IPS-18c (cell line): ENCODE measurements around the gene NRL.
A peak's percentile ranks its signal among the peaks of the same experiment; 100 is the strongest.

Source experiments
- H3K4me3 ChIP-seq: 2 replicates; pipeline ENCODE4 v1.7.0; 2013; ENCODE audit warnings: low read depth, mild to moderate bottlenecking, low read length, moderate library complexity; ENCODE audit not compliant: insufficient read depth
- H3K9me3 ChIP-seq: one replicate; pipeline ENCODE4 v1.6.1; 2013; ENCODE audit warnings: mild to moderate bottlenecking, low read length, moderate library complexity; ENCODE audit not compliant: control insufficient read depth, insufficient read depth

NRL gene

DNA sequence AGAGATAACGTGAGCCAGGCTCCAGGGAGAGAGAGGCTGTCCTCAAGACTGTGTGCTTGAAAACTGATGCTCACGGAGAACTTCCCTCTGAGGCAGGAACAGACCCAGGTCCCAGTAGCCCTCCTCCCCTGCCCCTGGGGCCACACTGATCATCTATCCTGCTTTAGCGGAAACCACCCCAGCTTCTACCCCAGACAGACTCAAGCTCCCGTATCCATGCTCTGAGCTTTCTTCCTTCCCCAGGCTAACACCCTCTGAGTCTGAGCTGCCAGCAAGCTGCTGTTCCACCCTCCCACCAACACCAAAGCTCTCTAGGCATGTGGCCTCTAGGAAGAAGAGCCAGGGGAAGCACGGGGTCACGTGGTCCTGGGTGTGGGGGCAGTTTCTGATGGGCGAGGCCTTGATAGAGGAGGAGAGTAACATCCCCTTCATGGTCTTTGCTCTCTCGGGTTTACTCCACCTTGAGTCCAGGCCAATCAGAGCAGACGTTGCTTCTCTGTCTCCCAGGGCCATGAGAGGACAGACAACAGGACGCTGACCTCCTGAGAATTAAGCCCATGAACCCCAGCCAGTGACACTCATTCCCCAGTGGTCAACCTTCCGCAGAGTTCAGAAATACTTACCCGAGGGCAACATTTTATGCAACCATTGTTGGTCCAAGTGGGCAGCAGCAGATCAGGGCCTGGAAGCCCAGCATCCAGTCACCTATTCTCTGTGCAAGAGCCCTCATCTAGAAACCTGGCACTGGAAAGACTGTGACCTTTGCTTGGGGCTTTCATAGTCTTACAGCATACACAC lies 19.3 kb downstream of the NRL start:
- Histone ChIP-seq H3K4me3 (peak overlapping the region; percentile 85), H3K9me3 (no peaks in the 10 kb centered on the region)

DNA sequence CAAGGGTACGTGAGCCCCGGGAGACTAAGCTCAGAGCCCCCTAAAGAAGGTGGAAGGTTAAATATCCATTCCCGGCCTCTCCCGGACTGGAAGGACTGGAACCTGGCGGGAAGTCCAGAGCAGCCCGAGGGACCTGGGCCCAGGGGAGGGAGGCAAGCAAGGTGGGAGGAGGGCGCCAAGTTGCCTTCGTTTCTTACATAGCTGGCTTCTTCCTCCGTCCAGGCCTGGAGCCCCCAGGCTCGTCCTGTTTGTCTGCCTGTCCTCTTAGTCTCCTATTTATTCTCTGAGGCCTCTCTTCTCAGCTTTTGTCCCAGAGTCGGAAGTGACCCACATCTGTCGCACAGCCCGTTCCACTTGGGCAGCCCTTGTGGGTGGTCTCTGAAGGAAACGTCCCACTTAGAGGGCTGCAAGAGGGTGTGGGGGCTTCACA lies 19.9 kb downstream of the NRL start:
- Histone ChIP-seq H3K9me3 (no peaks in the 10 kb centered on the region), H3K4me3 (peak overlapping the region; percentile 85)

DNA sequence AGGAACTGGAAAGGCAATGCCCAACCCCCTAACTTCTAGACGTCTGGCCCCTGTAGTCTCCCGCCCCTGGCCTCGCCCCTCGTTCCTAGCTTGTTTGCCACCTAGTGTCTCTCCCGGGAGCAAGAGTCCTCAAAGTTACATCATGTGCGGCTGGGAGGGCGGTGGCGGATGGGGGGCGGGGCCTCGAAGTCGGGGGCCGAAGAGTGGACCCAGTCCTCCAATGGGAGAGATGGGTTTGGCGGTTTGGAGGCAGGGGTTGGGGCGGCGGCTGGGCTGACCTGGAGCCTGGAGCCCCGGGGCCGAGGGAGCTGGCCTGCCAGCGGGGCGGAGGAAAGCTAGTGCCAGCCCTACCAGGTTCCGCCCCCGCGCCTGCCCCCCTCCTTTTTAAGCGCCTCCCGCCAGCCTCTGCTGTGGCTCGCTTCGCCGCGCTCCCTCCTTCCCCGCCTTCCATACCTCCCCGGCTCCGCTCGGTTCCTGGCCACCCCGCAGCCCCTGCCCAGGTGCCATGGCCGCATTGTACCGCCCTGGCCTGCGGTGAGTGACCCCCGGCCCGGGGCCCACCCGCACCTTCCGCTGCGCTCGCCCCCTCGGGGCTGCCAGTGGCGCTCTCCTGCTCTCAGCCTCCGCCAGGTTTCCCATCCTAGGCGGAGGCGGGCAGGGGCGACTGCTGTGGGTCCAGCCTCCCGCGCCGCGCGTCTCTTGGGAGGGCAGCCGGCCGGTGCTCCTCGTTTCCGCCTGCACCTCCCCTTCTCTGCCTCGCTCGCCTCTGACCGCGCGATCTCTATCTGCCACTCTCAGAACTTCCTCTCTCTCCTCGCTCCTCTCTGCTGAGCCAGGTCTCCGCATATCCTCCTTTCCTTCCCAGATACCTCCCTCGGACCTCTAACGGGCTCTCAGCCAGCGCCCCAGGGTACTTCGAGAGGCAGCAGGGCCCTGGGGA lies 20.6 kb downstream of the NRL start, which contains the start of gene PCK2:
Gene PCK2, plus strand, starts transcription at position 411 of the 940 bp plus-strand sequence. Its CDS starts 95 bp downstream, at position 506.
- H3K4me3 ChIP-seq: peak within 1 kb of the TSS; percentile 85

DNA sequence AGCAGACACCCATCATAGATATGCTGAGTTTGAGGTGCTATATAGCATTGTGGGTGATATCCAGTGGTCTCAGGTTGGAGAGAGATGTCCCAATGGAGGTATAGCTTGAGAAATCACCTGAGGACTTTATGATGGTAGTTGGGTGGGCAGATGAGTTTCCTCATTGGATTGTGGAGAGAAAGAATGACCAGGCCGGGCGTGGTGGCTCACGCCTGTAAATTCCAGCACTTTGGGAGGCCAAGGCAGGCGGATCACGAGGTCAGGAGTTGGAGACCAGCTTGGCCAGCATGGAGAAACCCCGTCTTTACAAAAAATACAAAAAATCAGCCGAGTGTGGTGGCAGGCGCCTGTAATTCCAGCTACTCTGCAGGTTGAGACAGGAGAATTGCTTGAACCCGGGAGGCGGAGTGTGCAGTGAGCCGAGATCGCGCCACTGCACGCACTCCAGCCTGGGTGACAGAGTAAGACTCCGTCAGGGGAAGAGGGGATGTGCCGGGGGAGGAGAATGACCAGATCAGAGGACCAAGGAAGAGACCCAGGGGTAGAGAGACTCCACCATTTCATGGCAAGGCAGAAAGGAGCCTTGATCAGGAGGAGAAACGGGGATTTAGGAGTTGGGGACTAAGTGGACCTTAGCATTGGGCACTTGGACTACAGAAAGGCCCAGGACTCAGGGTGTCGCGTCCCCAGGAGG lies 21.4 kb downstream of the NRL start:
- Histone ChIP-seq H3K4me3 (peak overlapping the region; percentile 9; the same call in 1 of the 2 replicates), H3K9me3 (no peaks in the 10 kb centered on the region)

More for the DNA sequence above, 20.6 kb downstream of the NRL start, which contains the start of gene PCK2:
- no peaks in the 10 kb centered on the region for H3K9me3 ChIP-seq

DNA sequence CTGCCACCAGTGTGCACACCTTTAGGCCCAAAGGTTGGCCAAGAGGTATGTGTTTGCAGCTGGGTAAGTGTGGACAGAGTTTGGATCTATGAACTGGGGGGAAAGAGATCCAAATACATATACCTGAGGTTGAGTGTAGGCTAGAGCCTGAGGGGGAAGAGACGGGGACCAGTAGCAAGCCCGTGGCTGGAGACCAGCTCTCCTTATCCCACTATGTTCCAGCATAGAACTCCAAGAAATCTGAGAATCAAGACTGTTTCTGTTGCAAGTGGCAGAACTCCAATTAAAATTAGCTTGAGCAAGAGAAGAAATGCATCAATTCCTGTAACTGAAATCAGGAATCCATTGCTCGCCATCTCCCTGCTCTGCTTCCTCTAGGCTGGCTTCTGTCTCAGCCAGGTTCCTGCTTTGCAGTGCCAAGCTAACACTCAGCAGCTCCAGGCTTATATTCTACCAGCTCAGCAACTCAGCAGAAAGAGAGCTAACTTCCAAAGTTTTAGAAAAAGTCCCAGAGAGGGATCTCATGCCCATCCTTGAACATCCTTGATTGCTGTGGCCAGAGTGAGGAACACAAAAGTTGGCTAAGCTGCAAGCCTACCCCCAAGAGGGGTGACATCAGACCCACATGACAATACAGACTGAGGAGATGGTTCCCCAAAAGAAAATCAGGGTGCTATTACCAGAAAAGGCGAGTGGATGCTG lies 22.1 kb downstream of the NRL start:
- H3K9me3 ChIP-seq: no peaks in the 10 kb centered on the region
- H3K4me3 ChIP-seq: no peak overlapping the region

DNA sequence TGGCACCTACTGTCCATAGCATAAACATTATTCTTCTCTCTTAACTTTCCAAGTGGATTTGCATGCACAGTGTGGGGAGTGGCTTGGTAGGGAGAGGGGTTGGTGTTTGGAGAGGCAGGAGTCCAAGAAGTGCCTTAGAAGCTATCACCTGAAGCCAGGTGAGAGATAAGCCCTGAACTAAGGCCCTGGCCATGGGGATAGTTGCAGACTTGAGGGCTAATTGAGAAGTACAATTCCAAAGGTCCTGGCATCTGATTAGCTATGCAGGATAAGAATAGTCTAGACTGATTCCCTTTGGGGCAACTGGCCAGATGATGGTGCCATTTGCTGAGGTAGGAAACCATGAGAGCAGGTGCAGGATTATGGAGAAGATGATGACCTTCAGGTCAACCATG lies 22.6 kb downstream of the NRL start:
- Histone ChIP-seq H3K9me3 (no peaks in the 10 kb centered on the region), H3K4me3 (no peak overlapping the region)

DNA sequence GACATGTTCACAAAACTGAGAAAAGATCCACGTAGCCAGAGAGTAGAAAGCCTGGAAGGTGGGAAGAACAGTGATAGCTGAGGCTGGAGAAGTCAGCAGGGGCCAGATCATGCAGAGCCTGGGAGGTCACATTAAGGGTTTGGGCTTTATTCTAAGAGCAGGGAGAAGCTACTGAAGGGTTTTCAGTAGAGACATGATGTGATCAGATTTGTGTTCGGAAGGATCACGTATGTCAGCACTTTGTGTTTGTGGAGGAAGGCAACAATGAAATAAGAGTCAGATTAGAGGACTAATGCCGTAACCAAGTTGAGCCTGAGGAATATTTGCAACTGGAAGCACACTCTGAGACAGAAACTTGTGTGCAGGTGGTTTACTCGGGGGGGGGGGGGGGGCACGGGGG lies 24.9 kb downstream of the NRL start:
- Histone ChIP-seq H3K4me3 (no peak overlapping the region), H3K9me3 (no peaks in the 10 kb centered on the region)

DNA sequence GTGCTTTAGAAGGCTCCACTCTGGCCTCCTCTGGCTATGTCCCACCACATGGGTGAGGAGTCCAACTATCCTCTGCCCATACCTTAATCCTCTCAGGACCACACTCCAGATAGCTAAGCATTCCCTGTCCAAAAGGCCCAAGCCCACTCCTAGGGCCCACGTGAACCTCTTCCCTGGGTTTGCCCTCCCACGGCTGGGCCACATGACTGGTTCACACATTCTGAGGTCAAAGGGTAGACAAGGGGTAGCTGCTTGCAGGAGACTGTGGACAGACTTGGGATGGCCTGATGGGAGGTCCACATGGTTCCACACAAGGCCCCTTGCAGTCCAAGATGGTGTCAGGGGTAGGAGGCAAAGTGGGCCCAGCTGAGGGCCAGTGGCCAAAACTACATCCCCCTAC lies 26.7 kb downstream of the NRL start:
- H3K9me3 ChIP-seq: no peaks in the 10 kb centered on the region
- no peak overlapping the region for H3K4me3 ChIP-seq

DNA sequence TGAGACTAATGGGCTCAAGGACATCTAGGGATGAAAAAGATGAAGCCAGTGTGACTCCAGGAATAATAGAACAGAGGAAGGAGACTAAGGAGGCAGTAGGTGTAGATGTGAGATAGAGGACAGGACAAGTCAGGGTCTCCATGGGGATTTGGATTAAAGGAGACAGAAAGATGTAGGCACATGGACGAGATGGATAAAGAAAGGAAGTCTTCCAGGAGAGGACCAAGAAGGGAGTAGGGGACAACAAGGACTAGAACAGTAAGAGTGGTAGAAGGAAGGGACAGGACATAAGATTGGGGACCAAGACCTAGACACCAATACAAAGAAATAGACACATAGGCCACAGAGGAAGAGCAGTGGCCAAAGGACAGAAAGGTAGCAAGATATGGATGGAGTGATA lies 27.7 kb downstream of the NRL start:
- H3K4me3 ChIP-seq: no peak overlapping the region

DNA sequence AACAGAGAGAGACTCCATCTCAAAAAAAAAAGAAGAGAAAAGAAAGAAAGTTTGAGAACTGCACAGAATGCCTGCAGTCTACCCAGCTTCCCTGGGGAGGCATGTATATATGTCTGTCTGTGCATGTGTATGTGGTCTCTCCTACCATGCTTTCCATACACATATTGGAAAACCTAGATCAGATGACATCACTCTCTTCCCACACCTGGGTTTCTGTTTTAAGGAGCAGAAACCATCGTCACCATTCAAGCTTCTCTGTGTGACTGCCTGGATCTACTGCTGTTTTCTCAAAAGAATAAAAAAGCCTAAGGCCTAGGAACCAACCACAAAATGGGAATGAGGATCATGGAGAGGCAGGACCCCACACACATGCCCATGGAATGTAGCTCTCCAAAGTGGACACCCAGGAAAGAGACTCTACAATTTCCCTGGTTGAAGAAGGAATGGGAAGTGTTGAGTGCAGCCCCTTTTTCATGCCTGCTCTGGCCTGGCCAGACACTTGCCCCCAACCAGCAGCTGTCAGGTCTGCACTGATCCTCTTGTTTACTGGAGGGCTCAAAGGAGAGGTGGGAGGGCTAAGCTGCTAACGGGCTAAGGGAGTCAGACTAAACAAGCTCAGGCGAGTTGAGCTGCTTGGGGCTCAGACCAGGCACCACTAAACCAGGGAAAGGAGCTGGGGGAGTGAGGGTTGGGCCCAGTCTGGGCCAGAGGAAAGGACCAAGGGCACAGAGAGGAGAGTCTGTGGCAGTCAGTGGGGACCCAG lies 28.4 kb downstream of the NRL start:
- Histone ChIP-seq H3K9me3 (no peaks in the 10 kb centered on the region), H3K4me3 (no peak overlapping the region)

More for the DNA sequence above, 27.7 kb downstream of the NRL start:
- H3K9me3 ChIP-seq: no peaks in the 10 kb centered on the region

DNA sequence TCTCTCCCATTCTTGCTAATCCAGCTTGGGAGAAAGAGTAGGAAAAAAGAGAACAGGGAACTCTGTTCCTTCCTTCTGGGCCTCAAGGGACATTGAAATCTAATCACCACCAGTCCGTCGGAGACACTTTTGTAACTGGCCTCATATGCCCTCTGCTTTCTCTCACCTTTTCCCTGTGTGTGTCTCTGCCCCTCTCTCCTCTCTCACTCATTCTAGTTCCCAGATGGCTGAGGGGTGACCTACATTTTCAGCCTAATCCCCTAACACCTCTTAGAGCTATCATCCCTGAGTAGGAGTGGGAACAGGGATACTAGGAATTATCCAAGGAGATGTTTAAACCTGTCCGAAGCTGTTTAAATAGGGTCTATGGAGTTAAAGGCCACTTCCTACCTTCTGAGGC lies 29.5 kb downstream of the NRL start:
- H3K4me3 ChIP-seq: no peak overlapping the region
- no peaks in the 10 kb centered on the region for H3K9me3 ChIP-seq

DNA sequence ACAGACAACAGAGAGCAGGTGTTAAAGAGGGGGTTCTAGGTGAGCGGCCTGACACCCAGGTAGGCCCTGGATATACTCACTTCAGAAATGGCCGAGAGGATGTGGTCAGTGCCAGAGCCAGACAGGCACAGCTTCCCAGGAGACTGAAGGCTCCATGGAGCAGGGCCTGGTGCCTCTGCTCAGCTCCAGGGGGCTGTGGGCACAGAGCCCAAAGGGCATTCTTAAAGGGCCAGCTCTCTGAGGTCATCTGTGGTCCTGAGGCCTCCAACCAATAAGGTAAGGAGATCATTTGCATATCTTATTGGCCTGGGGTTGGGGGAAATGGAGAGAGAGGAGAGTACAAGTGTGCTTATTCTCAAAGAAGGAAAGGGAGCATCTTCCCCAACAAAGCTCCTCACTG lies 30.3 kb downstream of the NRL start:
- no peak overlapping the region for H3K4me3 ChIP-seq
- no peaks in the 10 kb centered on the region for H3K9me3 ChIP-seq

DNA sequence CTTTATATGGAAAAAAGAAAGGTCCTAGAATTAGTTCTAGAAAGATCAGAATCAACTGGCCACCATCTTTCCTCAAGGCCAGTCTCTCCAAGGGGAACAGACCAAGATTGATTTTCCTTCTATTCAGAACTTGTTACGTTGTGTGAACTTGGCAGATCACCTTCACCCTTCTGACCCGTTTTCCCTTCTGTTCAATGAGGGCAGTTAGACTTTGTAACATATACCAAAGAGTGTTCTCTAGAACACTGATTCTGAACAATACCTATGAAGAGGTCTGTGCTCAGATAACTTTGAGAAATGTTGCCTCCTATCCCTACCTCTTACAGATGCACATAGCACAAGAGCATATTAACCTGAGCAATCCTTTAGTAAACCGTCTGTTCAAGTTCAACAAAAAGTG lies 31.3 kb downstream of the NRL start:
- H3K4me3 ChIP-seq: no peak overlapping the region
- H3K9me3 ChIP-seq: no peaks in the 10 kb centered on the region

DNA sequence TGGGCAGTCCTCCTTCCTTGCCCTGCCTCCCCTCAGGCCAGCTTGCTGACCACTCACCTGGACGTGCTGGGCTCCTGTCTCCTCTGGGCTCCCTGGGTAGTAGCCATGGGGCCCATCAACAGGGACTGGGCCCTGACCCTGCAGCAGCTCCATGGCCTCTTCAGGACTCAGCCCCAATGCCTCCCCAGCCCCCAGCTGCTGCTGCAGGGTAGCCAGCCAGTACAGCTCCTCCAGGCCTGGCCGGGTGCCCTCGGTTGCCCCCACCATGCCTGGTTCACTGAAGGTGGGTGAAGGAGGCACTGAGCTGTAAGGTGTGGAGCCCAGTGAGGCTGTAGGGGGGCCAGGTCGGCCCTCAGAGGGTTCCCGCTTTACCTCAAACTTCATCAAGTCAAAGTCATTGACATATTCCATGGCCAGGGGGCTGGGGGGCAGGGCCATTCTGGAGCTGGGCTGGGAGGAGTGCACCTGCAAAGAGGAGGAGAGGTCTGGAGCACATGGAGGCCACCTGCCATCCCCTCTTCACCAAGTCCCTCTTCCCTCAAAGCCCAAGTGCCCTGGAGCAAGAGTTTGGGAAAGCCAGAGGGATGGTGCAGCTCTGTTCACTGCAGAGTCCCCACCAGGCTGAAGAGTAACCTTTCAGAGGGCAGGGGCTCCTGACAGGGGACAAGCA lies 32.2 kb downstream of the NRL start:
- Histone ChIP-seq H3K4me3 (no peak overlapping the region), H3K9me3 (no peaks in the 10 kb centered on the region)

DNA sequence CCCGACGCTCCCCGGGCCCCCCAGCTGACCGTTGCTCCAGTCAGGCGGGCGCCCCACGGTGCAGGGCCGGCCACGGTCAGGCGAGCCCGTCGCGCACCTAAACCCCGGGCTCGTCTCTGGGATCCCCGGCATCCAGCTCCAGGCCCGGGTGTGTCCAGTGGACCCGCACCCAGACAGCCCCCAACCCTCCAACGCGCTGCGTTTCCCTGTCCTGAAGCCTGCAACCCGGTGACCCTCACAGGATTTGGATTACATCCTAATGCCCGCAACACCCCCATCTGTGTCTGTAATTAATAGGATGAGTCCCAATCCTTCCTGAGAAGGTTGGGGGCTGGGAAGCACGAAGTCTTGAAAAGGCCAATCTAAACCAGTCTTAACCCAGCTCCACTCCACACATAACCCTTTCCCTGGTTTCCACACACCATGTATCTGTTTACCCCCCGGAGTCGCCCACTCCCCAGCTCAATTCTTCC lies 33.0 kb downstream of the NRL start:
- Histone ChIP-seq H3K4me3 (peak overlapping the region; percentile 67), H3K9me3 (no peaks in the 10 kb centered on the region)
